Activated CD8-positive, alpha-beta memory T cell treated with anti-CD3 and anti-CD28 coated beads, Interleukin-2, amount 50 U/mL, for 48 hours (primary cell): ENCODE results near the gene KCNH4.
A peak's percentile ranks its signal among the peaks of the same experiment; 100 is the strongest.

ENCODE experiments used
- DNase-seq: peaks from one replicate; pipeline ENCODE4 v3.0.0-alpha.2; 2020

KCNH4 gene

GRCh38 chr17:42116705-42117396, 64.1 kb downstream of the KCNH4 start:
- DNase-seq = peak; percentile 81

- DNase-seq = no peak
Observed at GRCh38 chr17:42114118-42114517, 66.8 kb downstream of the KCNH4 start.

- no peak for DNase-seq
Observed at GRCh38 chr17:42113293-42114069, 67.5 kb downstream of the KCNH4 start.

- peak; percentile 82 for DNase-seq
Observed at GRCh38 chr17:42112552-42113176, 68.3 kb downstream of the KCNH4 start, which contains the start of gene DHX58. DHX58 (minus strand) TSS chr17:42112714; CDS start chr17:42111892, 822 bp downstream.

- DNase-seq = peak; percentile 74
Observed at GRCh38 chr17:42111871-42112551, 68.9 kb downstream of the KCNH4 start.

- DNase-seq = no peak
Observed at GRCh38 chr17:42111265-42111636, 69.7 kb downstream of the KCNH4 start.

- DNase-seq = no peak
Observed at GRCh38 chr17:42110301-42111264, 70.4 kb downstream of the KCNH4 start.

GRCh38 chr17:42109086-42109485, 71.9 kb downstream of the KCNH4 start:
- DNase-seq = no peak

- DNase-seq = peak; percentile 96
Observed at GRCh38 chr17:42107597-42108576, 73.1 kb downstream of the KCNH4 start.

- DNase-seq = no peak
Observed at GRCh38 chr17:42107124-42107523, 73.8 kb downstream of the KCNH4 start.
